GM18867 (cell line): Measurements from ENCODE around the gene TRAF3IP1.
A peak's percentile ranks its signal among the peaks of the same experiment; 100 is the strongest.
"Not testable (repeated sequence)": the region's sequence is repeated elsewhere in the genome, so short reads cannot be mapped to it uniquely, and the experiment has no call there.

Experiments
- ATAC-seq: cut with Tn5 transposase; IDR thresholded peaks from one replicate; pipeline ENCODE4 v1.9.1; 2021; ENCODE audit warnings: mild to moderate bottlenecking, moderate library complexity; ENCODE audit not compliant: unreplicated experiment

The TRAF3IP1 gene

GRCh38 chr2:238305965-238306671, 14.2 kb upstream of the TRAF3IP1 start:
- peak; percentile 45 for ATAC-seq

- ATAC-seq, result peak; percentile 27
These were observed 13.7 kb upstream of the TRAF3IP1 start for GRCh38 chr2:238306672-238306998.

- ATAC-seq, result no peak
These were observed 12.1 kb upstream of the TRAF3IP1 start for GRCh38 chr2:238308177-238308576.

GRCh38 chr2:238310721-238311120, 9.6 kb upstream of the TRAF3IP1 start:
- not testable (repeated sequence) for ATAC-seq

GRCh38 chr2:238313289-238313990, 6.9 kb upstream of the TRAF3IP1 start:
- no peak for ATAC-seq

GRCh38 chr2:238313991-238314350, 6.3 kb upstream of the TRAF3IP1 start:
- ATAC-seq, result no peak

GRCh38 chr2:238314576-238314975, 5.7 kb upstream of the TRAF3IP1 start:
- no peak for ATAC-seq

GRCh38 chr2:238315031-238315595, 5.2 kb upstream of the TRAF3IP1 start:
- no peak for ATAC-seq

GRCh38 chr2:238320648-238321281, 447 bp downstream of the TRAF3IP1 start:
- ATAC-seq, result peak; percentile 3

GRCh38 chr2:238321467-238321866, 1.1 kb downstream of the TRAF3IP1 start:
- ATAC-seq, result no peak

GRCh38 chr2:238322001-238322411, 1.7 kb downstream of the TRAF3IP1 start:
- no peak for ATAC-seq

GRCh38 chr2:238324248-238324647, 3.9 kb downstream of the TRAF3IP1 start:
- not testable (repeated sequence) for ATAC-seq

GRCh38 chr2:238325694-238326093, 5.4 kb downstream of the TRAF3IP1 start:
- no peak for ATAC-seq

GRCh38 chr2:238326801-238327365, 6.6 kb downstream of the TRAF3IP1 start:
- no peak for ATAC-seq

- no peak for ATAC-seq
These were observed 7.4 kb downstream of the TRAF3IP1 start for GRCh38 chr2:238327751-238328150.

GRCh38 chr2:238330391-238330790, 10.1 kb downstream of the TRAF3IP1 start:
- no peak for ATAC-seq

- ATAC-seq, result no peak
These were observed 11.6 kb downstream of the TRAF3IP1 start for GRCh38 chr2:238331916-238332315.

GRCh38 chr2:238334885-238335284, 14.6 kb downstream of the TRAF3IP1 start:
- ATAC-seq, result no peak

GRCh38 chr2:238335591-238335990, 15.3 kb downstream of the TRAF3IP1 start:
- ATAC-seq, result not testable (repeated sequence)

- no peak for ATAC-seq
These were observed 15.8 kb downstream of the TRAF3IP1 start for GRCh38 chr2:238336151-238336550.

- ATAC-seq, result no peak
These were observed 16.6 kb downstream of the TRAF3IP1 start for GRCh38 chr2:238336793-238337444.
